ENCODE results near the gene PLEKHA5. TPM values are rescaled to one million over a fixed set of nuclear protein-coding genes. Genes with fewer than 3 reads are reported as not detected.

The PLEKHA5 gene
- polyA plus RNA-seq, 1 donor (not counting 4 experiments of a cell fraction or from before 2014, with no cell fraction given) = 21.7 TPM

DNA sequence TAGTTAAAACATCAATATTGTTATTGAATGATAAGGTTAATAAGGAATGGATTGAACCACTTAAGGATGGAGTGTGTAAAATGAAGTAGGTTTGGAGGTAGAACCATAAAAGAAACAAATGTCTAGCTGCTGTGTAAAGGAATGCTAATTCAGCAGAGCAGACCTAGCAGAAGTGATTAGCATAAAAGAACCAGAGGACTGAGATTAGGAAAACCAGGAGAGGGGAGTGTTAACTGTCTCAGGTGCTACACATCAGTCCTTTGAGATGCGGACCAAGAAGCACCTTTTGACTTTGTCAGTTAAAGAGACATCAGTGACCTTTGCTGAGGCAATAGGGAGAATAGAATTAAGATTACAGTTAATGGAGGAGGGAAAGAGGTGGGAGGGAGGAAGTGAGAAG lies 84.5 kb downstream of the PLEKHA5 start:
- dilution Hi-C loops (cut with MboI; ENCODE audit: extremely low pct_ligation_motif_present, low sequenced_read_pairs) = no loop called here
- Histone ChIP-seq H3K4me1 (ENCODE audit: control insufficient read depth, extremely low read depth, insufficient read depth, low read length) (no peaks in the 10 kb centered on the region), H3K27ac (ENCODE audit: control insufficient read depth, insufficient read depth, low read length) (no peak overlapping the region), H3K27me3 (ENCODE audit: control insufficient read depth, extremely low read depth, insufficient read depth, low read length) (no peaks in the 10 kb centered on the region), H3K4me3 (ENCODE audit: control insufficient read depth in 2 of 3, extremely low read depth in 1 of 3, insufficient read depth in 2 of 3, low read depth in 1 of 3, low read length in 3 of 3) (no peak overlapping the region), H3K4me2 (ENCODE audit: control insufficient read depth, extremely low read depth, insufficient read depth, low read depth, low read length) (no peak overlapping the region), H3K9me1 (ENCODE audit: control insufficient read depth, extremely low read depth, insufficient read depth, low read length) (no peaks in the 10 kb centered on the region), H3K79me2 (ENCODE audit: control insufficient read depth, insufficient read depth, low read length) (peaks cover 18% of the 10 kb centered on the region), H3K9ac (ENCODE audit: control insufficient read depth, extremely low read depth, insufficient read depth, low read length) (no peak overlapping the region), H4K20me1 (ENCODE audit: control insufficient read depth, extremely low read depth, insufficient read depth, low read length) (no peaks in the 10 kb centered on the region), H2AFZ (ENCODE audit: control insufficient read depth, low read length) (no peak overlapping the region), H3K9me3 (ENCODE audit: control insufficient read depth, low read depth, low read length) (no peaks in the 10 kb centered on the region), H3K36me3 (ENCODE audit: control insufficient read depth in 2 of 2, extremely low read depth in 1 of 2, insufficient read depth in 2 of 2, low read length in 2 of 2) (peaks cover 0 to 2% of the 10 kb centered on the region in 2 experiments)
- DNase-seq (ENCODE audit: low read depth, low spot score) = no peak
- no peak for FAIRE-seq
- no peak for TF ChIP-seq EZH2 (IDR thresholded peaks at IDR 0.05; ENCODE audit: low read length)
- TF ChIP-seq, protein P1, sequence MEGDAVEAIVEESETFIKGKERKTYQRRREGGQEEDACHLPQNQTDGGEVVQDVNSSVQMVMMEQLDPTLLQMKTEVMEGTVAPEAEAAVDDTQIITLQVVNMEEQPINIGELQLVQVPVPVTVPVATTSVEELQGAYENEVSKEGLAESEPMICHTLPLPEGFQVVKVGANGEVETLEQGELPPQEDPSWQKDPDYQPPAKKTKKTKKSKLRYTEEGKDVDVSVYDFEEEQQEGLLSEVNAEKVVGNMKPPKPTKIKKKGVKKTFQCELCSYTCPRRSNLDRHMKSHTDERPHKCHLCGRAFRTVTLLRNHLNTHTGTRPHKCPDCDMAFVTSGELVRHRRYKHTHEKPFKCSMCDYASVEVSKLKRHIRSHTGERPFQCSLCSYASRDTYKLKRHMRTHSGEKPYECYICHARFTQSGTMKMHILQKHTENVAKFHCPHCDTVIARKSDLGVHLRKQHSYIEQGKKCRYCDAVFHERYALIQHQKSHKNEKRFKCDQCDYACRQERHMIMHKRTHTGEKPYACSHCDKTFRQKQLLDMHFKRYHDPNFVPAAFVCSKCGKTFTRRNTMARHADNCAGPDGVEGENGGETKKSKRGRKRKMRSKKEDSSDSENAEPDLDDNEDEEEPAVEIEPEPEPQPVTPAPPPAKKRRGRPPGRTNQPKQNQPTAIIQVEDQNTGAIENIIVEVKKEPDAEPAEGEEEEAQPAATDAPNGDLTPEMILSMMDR (optimal IDR thresholded peaks at IDR 0.05 in 1 of 3, IDR thresholded peaks at IDR 0.05 in 1 of 3, conservative IDR thresholded peaks at IDR 0.05 in 1 of 3; ENCODE audit: extremely low read depth in 1 of 3, insufficient read depth in 2 of 3, low read length in 3 of 3) = no peak

DNA sequence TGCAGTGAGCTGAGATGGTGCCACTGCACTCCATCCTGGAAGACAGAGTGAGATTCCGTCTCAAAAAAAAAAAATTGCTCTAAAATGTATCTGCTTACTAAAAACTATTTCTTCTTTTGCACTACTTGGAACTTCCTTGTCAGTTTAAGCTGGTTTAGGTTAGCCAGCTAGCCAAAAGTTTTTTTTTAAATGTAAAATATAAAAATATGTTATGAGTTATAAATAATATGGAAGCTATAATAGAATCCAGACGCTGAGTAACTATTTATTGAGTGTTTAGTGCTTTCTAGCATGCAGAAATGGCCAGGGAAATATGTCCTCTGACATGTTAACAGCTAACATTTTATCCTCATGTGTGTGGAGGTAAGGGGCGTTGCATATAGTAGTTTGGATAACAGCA lies 85.6 kb downstream of the PLEKHA5 start:
- Histone ChIP-seq H3K4me1 (ENCODE audit: control insufficient read depth, extremely low read depth, insufficient read depth, low read length) (peaks cover 1% of the 10 kb centered on the region), H2AFZ (ENCODE audit: control insufficient read depth, low read length) (no peak overlapping the region), H3K36me3 (ENCODE audit: control insufficient read depth in 2 of 2, extremely low read depth in 1 of 2, insufficient read depth in 2 of 2, low read length in 2 of 2) (peaks cover 0 to 2% of the 10 kb centered on the region in 2 experiments), H3K9ac (ENCODE audit: control insufficient read depth, extremely low read depth, insufficient read depth, low read length) (no peak overlapping the region), H3K27me3 (ENCODE audit: control insufficient read depth, extremely low read depth, insufficient read depth, low read length) (no peaks in the 10 kb centered on the region), H3K27ac (ENCODE audit: control insufficient read depth, insufficient read depth, low read length) (no peak overlapping the region), H3K79me2 (ENCODE audit: control insufficient read depth, insufficient read depth, low read length) (peaks cover 20% of the 10 kb centered on the region), H3K9me3 (ENCODE audit: control insufficient read depth, low read depth, low read length) (no peaks in the 10 kb centered on the region), H4K20me1 (ENCODE audit: control insufficient read depth, extremely low read depth, insufficient read depth, low read length) (no peaks in the 10 kb centered on the region), H3K9me1 (ENCODE audit: control insufficient read depth, extremely low read depth, insufficient read depth, low read length) (no peaks in the 10 kb centered on the region), H3K4me3 (ENCODE audit: control insufficient read depth in 2 of 3, extremely low read depth in 1 of 3, insufficient read depth in 2 of 3, low read depth in 1 of 3, low read length in 3 of 3) (no peak overlapping the region), H3K4me2 (ENCODE audit: control insufficient read depth, extremely low read depth, insufficient read depth, low read depth, low read length) (no peak overlapping the region)
- FAIRE-seq (no peak), DNase-seq (ENCODE audit: low read depth, low spot score) (no peak)
- dilution Hi-C loops (cut with MboI; ENCODE audit: extremely low pct_ligation_motif_present, low sequenced_read_pairs) = no loop called here
- TF ChIP-seq, protein P1 (optimal IDR thresholded peaks at IDR 0.05 in 1 of 3, IDR thresholded peaks at IDR 0.05 in 1 of 3, conservative IDR thresholded peaks at IDR 0.05 in 1 of 3; ENCODE audit: extremely low read depth in 1 of 3, insufficient read depth in 2 of 3, low read length in 3 of 3) = no peak
- no peak for TF ChIP-seq EZH2 (IDR thresholded peaks at IDR 0.05; ENCODE audit: low read length)

All from keratinocyte (primary cell).